Bladder microvascular endothelial cell (primary cell): ENCODE results near the gene PSPN. TPM values are rescaled to one million over a fixed set of nuclear protein-coding genes. Genes with fewer than 3 reads are reported as not detected.

Experiments
- total RNA-seq: library from RNA; depleted of rRNA; stranded (reverse); fragments of >200 nt; gene quantifications from 2 replicates; pipeline ENCODE4 v1.2.3, GENCODE V29; 2014

Gene PSPN, protein sequence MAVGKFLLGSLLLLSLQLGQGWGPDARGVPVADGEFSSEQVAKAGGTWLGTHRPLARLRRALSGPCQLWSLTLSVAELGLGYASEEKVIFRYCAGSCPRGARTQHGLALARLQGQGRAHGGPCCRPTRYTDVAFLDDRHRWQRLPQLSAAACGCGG
- total RNA-seq, result 0.65 and 1.3 TPM in 2 replicates

GRCh38 chr19:6375411-6376010, at the start of gene PSPN:
Gene PSPN, minus strand, starts transcription at chr19:6375933. Its CDS starts 84 bp downstream, at chr19:6375849.

DNA sequence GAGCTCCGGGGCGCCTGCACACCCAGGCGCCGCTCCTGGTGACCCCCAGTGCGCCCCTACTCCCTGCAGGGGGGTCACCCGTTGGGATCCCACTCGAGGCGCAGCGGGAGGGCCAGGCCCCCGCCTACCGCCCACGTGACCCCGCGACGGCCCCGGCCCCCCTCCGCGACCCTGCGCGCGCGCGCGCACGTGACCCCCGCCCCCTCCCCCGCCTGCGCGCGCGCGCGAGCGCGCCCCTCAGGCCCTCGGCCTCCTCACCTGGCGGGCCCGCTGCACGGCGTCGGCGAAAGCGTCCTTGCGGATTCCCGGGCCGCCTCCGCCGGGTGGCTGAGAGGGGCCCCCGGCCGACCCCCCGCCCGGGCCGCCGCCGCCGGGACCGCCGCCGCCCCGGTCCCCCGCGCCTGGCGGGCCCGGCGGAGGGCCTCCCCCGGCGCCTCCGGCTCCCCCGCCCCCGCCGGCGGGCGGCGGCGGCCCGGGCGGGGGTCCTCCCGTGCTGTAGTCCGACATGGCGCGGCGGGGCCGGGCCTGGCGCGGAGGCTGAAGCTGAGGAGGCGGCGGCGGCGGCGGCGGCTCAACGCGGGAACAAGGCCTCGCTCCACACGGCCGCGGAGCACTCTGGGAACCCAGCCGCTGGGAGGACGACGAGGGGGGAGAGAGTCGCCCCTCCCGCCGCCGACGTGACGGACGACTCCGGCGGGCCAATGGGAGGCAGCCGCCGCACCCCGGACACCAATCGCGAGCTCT, 48.6 kb upstream of the PSPN start, which contains the start of gene KHSRP:
TSS of gene KHSRP (minus strand) at position 617 of the 744 bp plus-strand sequence. CDS start at position 507, 110 bp downstream.

GRCh38 chr19:6393074-6393982, 17.6 kb upstream of the PSPN start, which contains the start of gene GTF2F1:
Gene GTF2F1, minus strand, starts transcription at chr19:6393164. Its CDS starts 169 bp downstream, at chr19:6392995.

DNA sequence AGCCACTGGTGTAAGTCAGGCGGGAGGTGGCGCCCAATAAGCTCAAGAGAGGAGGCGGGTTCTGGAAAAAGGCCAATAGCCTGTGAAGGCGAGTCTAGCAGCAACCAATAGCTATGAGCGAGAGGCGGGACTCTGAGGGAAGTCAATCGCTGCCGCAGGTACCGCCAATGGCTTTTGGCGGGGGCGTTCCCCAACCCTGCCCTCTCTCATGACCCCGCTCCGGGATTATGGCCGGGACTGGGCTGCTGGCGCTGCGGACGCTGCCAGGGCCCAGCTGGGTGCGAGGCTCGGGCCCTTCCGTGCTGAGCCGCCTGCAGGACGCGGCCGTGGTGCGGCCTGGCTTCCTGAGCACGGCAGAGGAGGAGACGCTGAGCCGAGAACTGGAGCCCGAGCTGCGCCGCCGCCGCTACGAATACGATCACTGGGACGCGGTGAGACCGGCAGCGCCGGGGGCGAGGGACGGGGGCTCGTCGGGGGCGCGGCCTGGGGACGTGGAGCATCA, 3.1 kb downstream of the PSPN start, which contains the start of gene ALKBH7:
TSS of gene ALKBH7 (plus strand) at position 201 of the 502 bp plus-strand sequence. CDS start at position 228, 27 bp downstream.

GRCh38 chr19:6333439-6333838, 42.3 kb downstream of the PSPN start, which contains the start of gene ACER1:
Gene ACER1, minus strand, starts transcription at chr19:6333612. Its CDS starts 61 bp downstream, at chr19:6333551.

Other genes with a start within 250 kb of the PSPN start
- not detected in 2 replicates for gene ACSBG2, start 240.3 kb downstream of the PSPN start, total RNA-seq
- gene MLLT1, start 96.0 kb downstream of the PSPN start, total RNA-seq, result 3.1 and 8.0 TPM in 2 replicates
- gene ACER1, start 42.3 kb downstream of the PSPN start, total RNA-seq, result not detected in 2 replicates
- gene CLPP, start 14.4 kb downstream of the PSPN start, total RNA-seq, result 45.1 and 47.4 TPM in 2 replicates
- gene ALKBH7, start 3.1 kb downstream of the PSPN start, total RNA-seq, result 15.6 and 27.5 TPM in 2 replicates
- gene GTF2F1, start 17.2 kb upstream of the PSPN start, total RNA-seq, result 38.4 and 51.5 TPM in 2 replicates
- gene KHSRP, start 48.9 kb upstream of the PSPN start, total RNA-seq, result 102 and 214 TPM in 2 replicates
- 0.06 TPM in 1 of 2 replicates, not detected in the other for gene SLC25A41, start 57.8 kb upstream of the PSPN start, total RNA-seq
- gene SLC25A23, start 83.9 kb upstream of the PSPN start, total RNA-seq, result 8.9 and 25.6 TPM in 2 replicates
- not detected in 2 replicates for gene CRB3, start 88.3 kb upstream of the PSPN start, total RNA-seq
- not detected in 2 replicates for gene DENND1C, start 105.9 kb upstream of the PSPN start, total RNA-seq
- not detected in 2 replicates for gene TUBB4A, start 126.4 kb upstream of the PSPN start, total RNA-seq
- 0.32 and 0.69 TPM in 2 replicates for gene TNFSF9, start 155.1 kb upstream of the PSPN start, total RNA-seq
- gene CD70, start 215.2 kb upstream of the PSPN start, total RNA-seq, result 0.25 TPM in 1 of 2 replicates, not detected in the other